PFSK-1 (cell line): Measurements from ENCODE around the gene KRTAP1-3.

ENCODE experiments used
- POLR2AphosphoS5 ChIP-seq: IDR thresholded peaks from 2 replicates; pipeline ENCODE4 v1.6.1; 2012; ENCODE audit warnings: low read depth, mild to moderate bottlenecking, control low read depth, low read length, moderate library complexity
- TF ChIP-seq, protein P1 (sequence below), 2 experiments: IDR thresholded peaks; 2 replicates each; pipeline versions ENCODE4 v1.6.1 to v1.8.0; 2011 to 2012; ENCODE audit warnings: low read depth in 2 of 2, low read length in 2 of 2, control low read depth in 1 of 2, inconsistent platforms in 1 of 2, mild to moderate bottlenecking in 1 of 2, moderate library complexity in 1 of 2; ENCODE audit not compliant: insufficient read depth in 1 of 2

DNA sequence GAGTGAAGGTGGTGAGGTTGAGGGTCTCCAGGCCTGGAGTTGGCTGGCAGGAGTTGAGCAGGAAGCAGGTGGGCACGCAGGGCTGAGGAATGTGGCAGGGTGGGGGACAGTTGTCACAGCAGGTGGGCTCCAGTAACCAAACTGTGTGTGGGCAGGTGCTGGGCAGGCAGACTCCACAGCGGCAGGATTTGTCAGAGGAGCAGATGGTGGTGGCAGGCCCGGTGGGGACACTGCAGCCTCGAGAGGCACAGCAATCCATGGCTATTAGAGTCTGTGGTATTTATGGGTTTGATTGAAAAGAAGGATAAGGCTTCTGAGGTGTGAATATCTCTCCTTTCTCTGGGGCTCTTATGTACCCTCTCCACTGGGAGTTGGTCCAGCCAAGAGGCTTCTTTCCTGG lies 40.8 kb downstream of the KRTAP1-3 start, which contains the start of gene KRTAP3-3:
- TF ChIP-seq POLR2AphosphoS5 = no peak
- TF ChIP-seq, protein P1, sequence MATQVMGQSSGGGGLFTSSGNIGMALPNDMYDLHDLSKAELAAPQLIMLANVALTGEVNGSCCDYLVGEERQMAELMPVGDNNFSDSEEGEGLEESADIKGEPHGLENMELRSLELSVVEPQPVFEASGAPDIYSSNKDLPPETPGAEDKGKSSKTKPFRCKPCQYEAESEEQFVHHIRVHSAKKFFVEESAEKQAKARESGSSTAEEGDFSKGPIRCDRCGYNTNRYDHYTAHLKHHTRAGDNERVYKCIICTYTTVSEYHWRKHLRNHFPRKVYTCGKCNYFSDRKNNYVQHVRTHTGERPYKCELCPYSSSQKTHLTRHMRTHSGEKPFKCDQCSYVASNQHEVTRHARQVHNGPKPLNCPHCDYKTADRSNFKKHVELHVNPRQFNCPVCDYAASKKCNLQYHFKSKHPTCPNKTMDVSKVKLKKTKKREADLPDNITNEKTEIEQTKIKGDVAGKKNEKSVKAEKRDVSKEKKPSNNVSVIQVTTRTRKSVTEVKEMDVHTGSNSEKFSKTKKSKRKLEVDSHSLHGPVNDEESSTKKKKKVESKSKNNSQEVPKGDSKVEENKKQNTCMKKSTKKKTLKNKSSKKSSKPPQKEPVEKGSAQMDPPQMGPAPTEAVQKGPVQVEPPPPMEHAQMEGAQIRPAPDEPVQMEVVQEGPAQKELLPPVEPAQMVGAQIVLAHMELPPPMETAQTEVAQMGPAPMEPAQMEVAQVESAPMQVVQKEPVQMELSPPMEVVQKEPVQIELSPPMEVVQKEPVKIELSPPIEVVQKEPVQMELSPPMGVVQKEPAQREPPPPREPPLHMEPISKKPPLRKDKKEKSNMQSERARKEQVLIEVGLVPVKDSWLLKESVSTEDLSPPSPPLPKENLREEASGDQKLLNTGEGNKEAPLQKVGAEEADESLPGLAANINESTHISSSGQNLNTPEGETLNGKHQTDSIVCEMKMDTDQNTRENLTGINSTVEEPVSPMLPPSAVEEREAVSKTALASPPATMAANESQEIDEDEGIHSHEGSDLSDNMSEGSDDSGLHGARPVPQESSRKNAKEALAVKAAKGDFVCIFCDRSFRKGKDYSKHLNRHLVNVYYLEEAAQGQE (IDR thresholded peaks at IDR 0.05; ENCODE audit: insufficient read depth in 1 of 2, low read depth in 2 of 2, low read length in 2 of 2) = no peak
